Fibroblast of pulmonary artery (primary cell): ENCODE results near the gene MAP3K12.
A peak's percentile ranks its signal among the peaks of the same experiment; 100 is the strongest.

Experiments used
- DNase-seq: peaks from one replicate; pipeline ENCODE4 v3.0.0-alpha.2; 2010; ENCODE audit warnings: low read depth
- H3K4me3 ChIP-seq: replicated peaks from 2 replicates; pipeline ENCODE4 v1.5.1; 2011; ENCODE audit warnings: low read depth, mild to moderate bottlenecking, control low read depth, low read length, moderate library complexity
- CTCF ChIP-seq: IDR thresholded peaks from 2 replicates; pipeline ENCODE4 v1.5.1; 2011; ENCODE audit warnings: mild to moderate bottlenecking, control low read depth, low read length, inconsistent platforms; ENCODE audit errors: missing control alignments

MAP3K12 gene

GRCh38 chr12:53498235-53498630 is 1.0 kb downstream of the MAP3K12 start:
- TF ChIP-seq CTCF = no peak
- H3K4me3 ChIP-seq = peak overlapping the region; percentile 66
- no peak for DNase-seq

- DNase-seq = no peak
- no peak overlapping the region for H3K4me3 ChIP-seq
- no peak for TF ChIP-seq CTCF
Measured at GRCh38 chr12:53497461-53497860, 1.8 kb downstream of the MAP3K12 start.

- no peak for DNase-seq
- H3K4me3 ChIP-seq = peak overlapping the region; percentile 36
- TF ChIP-seq CTCF = no peak
Measured at GRCh38 chr12:53496752-53497032, 2.6 kb downstream of the MAP3K12 start.

- no peak for TF ChIP-seq CTCF
- peak; percentile 86 for DNase-seq
- H3K4me3 ChIP-seq = peak overlapping the region; percentile 36
Measured at GRCh38 chr12:53495903-53496751, 3.1 kb downstream of the MAP3K12 start.

GRCh38 chr12:53493610-53494391 is 5.5 kb downstream of the MAP3K12 start:
- TF ChIP-seq CTCF = no peak
- no peak for DNase-seq
- H3K4me3 ChIP-seq = peak overlapping the region; percentile 50

GRCh38 chr12:53492830-53493609 is 6.2 kb downstream of the MAP3K12 start:
- H3K4me3 ChIP-seq = peak overlapping the region; percentile 54
- DNase-seq = peak; percentile 92
- no peak for TF ChIP-seq CTCF
